ENCODE data around the gene MRPL52. TPM values are rescaled to one million over a fixed set of nuclear protein-coding genes. Genes with fewer than 3 reads are reported as not detected.
A peak's percentile ranks its signal among the peaks of the same experiment; 100 is the strongest.
"Not testable (repeated sequence)": the region's sequence is repeated elsewhere in the genome, so short reads cannot be mapped to it uniquely, and the experiment has no call there.

The MRPL52 gene
- total RNA-seq, 1 experiment from 2014 or later, result 65.1 TPM

DNA sequence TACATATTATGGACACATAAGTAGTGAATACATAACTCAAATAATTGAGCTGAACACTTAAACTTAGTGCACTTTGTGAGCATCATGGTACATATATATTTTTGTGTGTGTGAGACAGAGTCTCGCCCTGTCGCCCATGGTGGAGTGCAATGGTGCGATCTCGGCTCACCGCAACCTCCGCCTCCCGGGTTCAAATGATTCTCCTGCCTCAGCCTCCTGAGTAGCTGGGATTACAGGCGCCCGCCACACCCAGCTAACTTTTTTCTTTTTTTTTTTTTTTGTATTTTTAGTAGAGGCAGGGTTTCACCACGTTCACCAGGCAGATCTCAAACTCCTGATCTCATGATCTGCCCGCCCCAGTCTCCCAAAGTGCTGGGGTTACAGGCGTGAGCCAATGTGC lies 22.5 kb downstream of the MRPL52 start:
- not testable (repeated sequence) for DNase-seq, H3K27ac ChIP-seq
- peaks cover 24% of the 10 kb centered on the region for H3K4me1 ChIP-seq

DNA sequence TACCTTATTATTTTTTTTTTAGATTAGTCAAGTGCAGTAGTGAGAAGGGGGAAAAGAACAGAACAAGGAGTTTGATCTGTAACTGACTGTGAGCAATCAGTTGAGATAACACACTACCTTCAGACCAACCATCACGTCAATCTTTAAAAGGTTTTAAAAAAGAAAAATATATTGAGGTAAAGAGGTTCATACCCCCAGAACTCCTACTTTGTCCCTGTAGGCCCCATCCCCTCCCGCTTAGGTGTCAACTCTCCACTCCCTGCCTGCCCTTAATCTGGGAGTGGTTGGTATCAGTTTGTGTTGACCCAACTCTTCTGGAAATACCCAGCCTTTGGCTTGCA lies 22.9 kb downstream of the MRPL52 start:
- no peaks in the 10 kb centered on the region for H3K9me3 ChIP-seq (replicated peaks)
- no peak overlapping the region for H3K27ac ChIP-seq
- H3K4me1 ChIP-seq, result peaks cover 24% of the 10 kb centered on the region
- DNase-seq, result no peak
- H3K36me3 ChIP-seq, result no peaks in the 10 kb centered on the region
- no peak overlapping the region for H3K4me3 ChIP-seq
- no peaks in the 10 kb centered on the region for H3K27me3 ChIP-seq

More for the DNA sequence above, 22.5 kb downstream of the MRPL52 start:
- not testable (repeated sequence) for H3K36me3 ChIP-seq; H3K9me3 ChIP-seq (replicated peaks); H3K27me3 ChIP-seq; H3K4me3 ChIP-seq

DNA sequence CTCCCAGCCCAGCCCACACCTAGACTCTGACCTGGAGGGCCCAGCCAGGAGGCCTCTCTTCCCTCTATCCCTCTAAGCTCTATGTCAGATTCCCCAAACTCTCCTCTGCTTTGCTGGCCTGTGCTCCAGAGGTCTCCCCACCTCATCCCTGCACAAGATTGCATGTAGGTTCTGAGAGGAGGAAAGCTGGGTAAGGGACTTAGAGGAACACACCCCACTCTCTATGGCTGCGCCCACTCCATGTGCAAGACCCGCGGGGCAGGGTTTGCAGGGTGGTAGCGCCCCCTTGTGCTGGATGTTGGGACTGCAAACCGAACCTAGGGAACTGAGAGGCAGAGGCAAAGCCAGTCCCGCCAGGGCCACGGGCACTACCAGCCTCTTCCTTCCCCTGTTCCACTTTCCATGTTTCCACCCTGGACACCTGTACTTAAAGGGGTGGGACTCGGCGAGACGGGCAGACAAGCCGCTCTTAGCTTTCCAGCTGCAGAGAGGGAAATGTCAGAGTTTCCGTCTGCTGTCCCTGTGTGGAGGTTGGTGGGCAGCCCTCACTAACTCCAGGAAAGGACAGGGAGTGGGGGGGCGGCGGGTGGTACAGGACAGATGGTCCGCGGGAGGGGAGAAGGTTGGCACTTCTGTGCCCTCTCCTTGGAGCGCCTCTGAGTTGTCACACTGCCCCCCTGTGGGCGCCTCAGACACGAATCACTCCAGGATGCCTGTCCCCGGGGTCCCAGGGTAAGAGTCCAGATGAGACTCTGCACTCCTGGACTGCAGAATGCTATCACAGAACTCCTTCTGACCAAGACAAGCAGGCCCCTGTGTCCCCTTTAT lies 23.5 kb downstream of the MRPL52 start:
- peak; percentile 88 to 93 for DNase-seq
- Histone ChIP-seq H3K36me3 (no peaks in the 10 kb centered on the region), H3K4me3 (peak overlapping the region; percentile 49), H3K9me3 (replicated peaks) (no peaks in the 10 kb centered on the region), H3K27me3 (no peaks in the 10 kb centered on the region), H3K4me1 (peaks cover 18% of the 10 kb centered on the region), H3K27ac (peak overlapping the region; percentile 36)

DNA sequence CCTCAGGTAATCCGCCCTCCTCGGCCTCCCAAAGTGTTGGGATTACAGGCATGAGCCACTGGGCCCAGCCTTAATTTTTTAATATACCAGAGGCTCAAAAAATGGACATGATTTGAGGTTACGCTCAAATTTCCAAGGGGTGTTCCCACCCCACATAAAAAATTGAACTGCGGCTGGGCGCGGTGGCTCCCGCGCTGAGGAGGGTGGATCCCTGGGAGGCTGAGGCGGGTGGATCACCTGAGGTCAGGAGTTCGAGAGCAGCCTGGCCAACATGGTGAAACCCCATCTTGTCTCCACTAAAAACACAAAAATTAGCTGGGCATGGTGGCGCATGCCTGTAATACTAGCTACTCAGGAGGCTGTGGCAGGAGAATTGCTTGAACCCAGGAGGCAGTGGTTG lies 24.6 kb downstream of the MRPL52 start:
- H3K4me3 ChIP-seq; DNase-seq; H3K27ac ChIP-seq; H3K9me3 ChIP-seq (replicated peaks); H3K36me3 ChIP-seq; H3K27me3 ChIP-seq: not testable (repeated sequence)
- peaks cover 16% of the 10 kb centered on the region for H3K4me1 ChIP-seq

DNA sequence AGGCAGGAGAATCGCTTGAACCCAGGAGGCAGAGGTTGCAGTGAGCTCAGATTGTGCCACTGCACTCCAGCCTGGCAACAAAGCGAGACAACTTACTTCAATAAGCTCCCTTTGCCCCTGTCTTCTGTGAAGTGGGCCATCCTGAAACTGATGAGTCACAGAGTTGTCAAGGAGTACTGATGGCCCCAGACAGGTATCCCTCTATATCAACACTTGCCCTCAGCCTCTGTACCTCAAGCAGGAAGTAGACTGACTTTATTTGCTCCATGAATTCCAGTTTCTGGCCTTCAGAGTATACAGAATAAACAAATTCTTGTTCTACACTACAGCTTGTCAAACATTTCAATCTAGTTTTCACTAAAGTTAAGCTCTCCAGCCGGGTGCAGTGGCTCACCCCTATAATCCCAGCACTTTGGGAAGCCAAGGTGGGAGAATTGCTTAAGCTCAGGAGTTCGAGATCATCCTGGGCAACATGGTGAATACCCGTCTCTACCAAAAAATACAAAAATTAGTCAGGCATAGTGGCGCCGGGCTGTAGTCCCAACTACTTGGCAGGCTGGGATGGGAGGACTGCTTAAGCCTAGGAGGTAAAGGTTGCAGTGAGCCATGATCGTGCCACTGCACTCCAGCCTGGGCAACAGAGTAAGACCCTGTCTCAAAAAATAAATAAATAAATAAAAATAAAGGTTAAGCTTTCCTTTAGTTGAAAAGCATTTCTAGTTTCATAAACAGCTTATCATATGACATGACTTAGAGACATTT lies 25.5 kb downstream of the MRPL52 start:
- H3K27ac ChIP-seq, result no peak overlapping the region

DNA sequence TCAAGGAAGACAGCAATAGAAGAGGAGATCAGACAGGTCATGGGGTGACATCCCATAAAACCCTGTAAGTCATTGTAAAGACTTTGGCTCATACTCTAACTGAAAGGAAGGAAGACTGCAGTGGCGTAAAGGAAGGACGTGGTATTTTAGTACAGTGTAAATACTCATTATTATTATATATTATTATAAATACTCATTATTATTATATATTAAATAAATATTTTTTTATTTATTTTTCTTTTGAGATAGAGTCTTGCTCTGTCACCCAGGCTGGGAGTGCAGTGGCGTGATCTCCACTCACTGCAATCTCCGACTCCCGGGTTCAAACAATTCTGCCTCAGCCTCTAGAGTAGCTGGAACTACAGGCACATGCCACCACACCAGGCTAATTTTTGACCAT lies 26.7 kb downstream of the MRPL52 start:
- no peaks in the 10 kb centered on the region for H3K36me3 ChIP-seq
- no peaks in the 10 kb centered on the region; the same call in 1 of the 2 replicates for H3K9me3 ChIP-seq (replicated peaks)
- H3K4me1 ChIP-seq, result peaks cover 3% of the 10 kb centered on the region; the same call in 1 of the 2 replicates
- H3K27ac ChIP-seq, result no peak overlapping the region
- no peaks in the 10 kb centered on the region for H3K27me3 ChIP-seq
- H3K4me3 ChIP-seq, result no peak overlapping the region
- DNase-seq, result no peak

More for the DNA sequence above, 25.5 kb downstream of the MRPL52 start:
- Histone ChIP-seq H3K9me3 (replicated peaks) (no peaks in the 10 kb centered on the region), H3K4me3 (no peak overlapping the region), H3K4me1 (peaks cover 8% of the 10 kb centered on the region), H3K36me3 (no peaks in the 10 kb centered on the region), H3K27me3 (no peaks in the 10 kb centered on the region)
- DNase-seq, result no peak

DNA sequence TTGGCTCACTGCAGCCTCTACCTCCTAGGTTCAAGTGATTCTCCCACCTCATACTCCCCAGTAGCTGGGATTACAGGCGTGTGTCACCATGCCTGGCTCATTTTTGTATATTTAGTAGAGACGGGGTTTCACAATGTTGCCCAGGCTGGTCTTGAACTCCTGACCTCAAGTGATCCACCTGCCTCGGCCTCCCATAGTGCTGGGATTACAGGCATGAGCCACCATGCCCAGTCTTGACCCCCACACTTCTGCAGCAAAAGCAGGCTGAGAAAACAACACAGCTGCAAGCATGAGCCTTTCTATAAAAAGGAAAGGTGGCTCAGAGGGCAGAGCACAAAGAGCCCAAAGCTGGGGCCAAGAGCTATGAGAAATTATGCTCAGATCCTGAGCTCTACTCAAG lies 30.7 kb downstream of the MRPL52 start:
- H3K27me3 ChIP-seq; DNase-seq; H3K27ac ChIP-seq; H3K36me3 ChIP-seq; H3K4me3 ChIP-seq; H3K9me3 ChIP-seq (replicated peaks); H3K4me1 ChIP-seq: not testable (repeated sequence)

DNA sequence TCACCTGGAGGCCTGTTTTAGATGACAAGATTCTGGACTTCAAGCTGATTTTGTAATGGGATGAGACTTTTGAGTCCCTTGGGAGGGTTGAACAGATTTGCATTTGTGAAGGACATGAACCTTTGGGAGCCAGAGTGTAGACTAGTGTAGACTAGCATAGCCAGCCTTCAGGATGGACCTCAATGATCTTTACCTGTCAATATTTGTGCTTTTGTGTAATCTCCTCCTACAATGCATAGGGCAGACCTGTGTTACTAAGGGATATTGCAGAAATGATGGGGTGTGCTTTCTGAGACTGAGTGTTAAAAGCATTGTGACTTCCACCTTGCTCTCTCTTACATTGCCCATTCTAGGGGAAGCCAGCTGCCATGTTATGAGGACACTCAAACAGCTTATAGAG lies 32.0 kb downstream of the MRPL52 start:
- no peak for DNase-seq
- H3K9me3 ChIP-seq (replicated peaks), result no peaks in the 10 kb centered on the region; the same call in 1 of the 2 replicates
- H3K4me3 ChIP-seq, result no peak overlapping the region
- no peaks in the 10 kb centered on the region for H3K36me3 ChIP-seq
- H3K27ac ChIP-seq, result no peak overlapping the region
- H3K4me1 ChIP-seq, result no peaks in the 10 kb centered on the region
- H3K27me3 ChIP-seq, result no peaks in the 10 kb centered on the region

DNA sequence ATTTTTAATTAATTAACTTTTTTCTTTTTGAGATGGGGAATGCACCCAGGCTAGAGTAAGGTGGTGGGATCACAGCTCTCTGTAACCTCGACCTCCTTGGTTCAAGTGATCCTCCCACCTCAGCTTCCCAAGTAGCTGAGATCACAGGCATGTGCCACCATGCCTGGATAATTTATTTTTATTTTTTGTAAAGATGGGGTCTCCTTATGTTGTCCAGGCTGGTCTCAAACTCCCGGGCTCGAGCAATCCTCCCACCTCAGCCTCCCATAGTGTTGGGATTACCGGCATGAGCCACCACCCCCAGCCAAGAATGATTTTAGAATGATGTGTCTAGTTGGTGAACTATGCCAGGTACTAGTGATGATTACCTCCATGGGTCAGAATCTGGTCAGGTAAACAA lies 35.3 kb downstream of the MRPL52 start:
- DNase-seq, result no peak
- H3K27ac ChIP-seq, result no peak overlapping the region
- no peaks in the 10 kb centered on the region; the same call in 1 of the 2 replicates for H3K9me3 ChIP-seq (replicated peaks)
- H3K27me3 ChIP-seq, result no peaks in the 10 kb centered on the region
- no peaks in the 10 kb centered on the region for H3K36me3 ChIP-seq
- no peaks in the 10 kb centered on the region for H3K4me1 ChIP-seq
- no peak overlapping the region for H3K4me3 ChIP-seq

DNA sequence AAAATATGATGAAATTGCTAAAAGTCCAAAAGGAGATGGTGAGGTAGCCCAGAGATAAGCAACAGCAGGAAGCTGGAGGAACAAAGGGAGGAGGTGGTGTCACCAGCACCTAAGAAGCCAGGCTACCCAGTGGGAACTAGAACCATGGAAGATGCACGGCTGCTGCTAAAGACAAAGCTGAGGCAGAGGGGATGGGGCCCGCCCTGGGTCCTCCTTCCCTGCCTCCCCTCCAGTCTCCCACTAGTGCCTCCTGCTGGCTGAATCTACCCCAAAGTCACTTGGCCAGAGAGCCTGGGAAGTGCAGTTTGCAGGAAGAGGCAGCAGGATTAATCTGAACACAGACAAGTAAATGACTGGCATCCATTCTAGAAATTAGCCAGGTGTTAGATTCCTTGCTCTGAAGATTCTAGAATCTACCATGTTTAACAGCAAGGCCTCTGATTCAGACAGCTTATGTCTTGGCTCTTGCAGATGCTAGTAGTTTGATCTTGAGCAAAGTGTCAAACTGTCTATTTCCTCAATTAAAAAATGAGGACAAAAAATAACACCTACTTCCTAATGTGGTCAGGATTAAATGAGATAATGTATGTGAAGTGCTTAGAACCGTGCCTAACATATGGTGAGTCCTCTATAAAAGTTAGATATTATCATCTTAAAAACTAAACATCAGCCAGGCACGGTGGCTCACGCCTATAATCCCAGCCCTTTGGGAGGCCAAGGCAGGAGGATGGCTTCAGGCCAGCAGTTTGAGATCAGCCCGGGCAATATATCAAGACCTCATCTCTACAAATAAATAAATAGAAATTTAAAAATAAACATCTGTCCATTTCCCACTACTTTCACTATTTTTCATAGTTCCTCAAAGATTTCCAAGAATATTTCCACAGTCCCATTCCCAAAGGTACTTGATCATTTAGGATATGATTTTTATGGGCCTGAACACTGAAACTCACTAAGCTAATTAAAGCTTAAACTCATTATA lies 36.0 kb downstream of the MRPL52 start:
- Histone ChIP-seq H3K27me3 (no peaks in the 10 kb centered on the region), H3K4me3 (no peak overlapping the region), H3K4me1 (0 out of 2 replicates have a peak, but pooled peaks cover 2% of the 10 kb centered on the region), H3K27ac (no peak overlapping the region), H3K36me3 (no peaks in the 10 kb centered on the region), H3K9me3 (replicated peaks) (no peaks in the 10 kb centered on the region; the same call in 1 of the 2 replicates)
- DNase-seq, result peak in 1 of 2 experiments; percentile 30

DNA sequence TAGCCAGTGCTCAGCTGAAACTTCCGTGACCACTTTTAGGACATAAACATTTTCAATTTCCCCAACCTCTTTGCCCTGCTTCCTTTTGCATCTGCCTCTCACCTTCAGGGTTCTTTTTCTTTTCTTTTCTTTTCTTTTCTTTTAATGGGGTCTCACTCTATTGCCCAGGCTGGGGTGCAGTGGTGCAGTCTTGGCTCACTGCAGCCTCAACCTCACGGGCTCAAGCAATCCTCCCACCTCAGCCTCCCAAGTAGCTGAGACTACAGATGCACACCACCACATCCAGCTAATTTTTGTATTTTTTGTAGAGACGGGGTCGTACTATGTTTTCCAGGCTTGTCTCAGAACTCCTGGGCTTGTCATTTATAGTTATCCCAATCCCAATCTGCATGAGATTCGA lies 37.2 kb downstream of the MRPL52 start:
- no peaks in the 10 kb centered on the region for H3K9me3 ChIP-seq (replicated peaks)
- H3K4me3 ChIP-seq, result no peak overlapping the region
- H3K4me1 ChIP-seq, result 0 out of 2 replicates have a peak, but pooled peaks cover 4% of the 10 kb centered on the region
- no peak for DNase-seq
- no peaks in the 10 kb centered on the region for H3K36me3 ChIP-seq
- no peaks in the 10 kb centered on the region for H3K27me3 ChIP-seq
- no peak overlapping the region for H3K27ac ChIP-seq

DNA sequence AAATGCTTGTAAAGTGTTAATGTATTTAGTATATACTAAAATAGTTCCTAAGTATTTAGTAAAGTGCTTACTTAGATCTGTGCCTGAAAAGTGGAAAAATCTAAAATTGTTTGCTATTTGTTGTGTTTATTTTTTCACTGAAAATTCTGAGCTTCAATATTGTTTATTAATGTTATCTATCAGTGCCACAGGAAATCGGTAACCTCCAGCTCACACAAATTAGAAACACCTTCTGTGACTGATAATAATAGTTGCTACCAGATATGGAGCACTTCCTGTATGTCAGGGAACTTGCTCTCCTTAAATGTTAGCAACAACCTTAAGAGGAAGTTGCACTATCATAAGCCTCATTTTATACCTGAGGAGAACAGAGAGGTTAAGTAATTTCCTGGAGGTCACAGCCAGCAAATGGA lies 41.1 kb downstream of the MRPL52 start:
- Histone ChIP-seq H3K27ac (no peak overlapping the region), H3K4me3 (peak overlapping the region; percentile 71), H3K9me3 (replicated peaks) (no peaks in the 10 kb centered on the region), H3K36me3 (no peaks in the 10 kb centered on the region), H3K4me1 (peaks cover 4% of the 10 kb centered on the region; the same call in 1 of the 2 replicates), H3K27me3 (no peaks in the 10 kb centered on the region)
- DNase-seq, result no peak

DNA sequence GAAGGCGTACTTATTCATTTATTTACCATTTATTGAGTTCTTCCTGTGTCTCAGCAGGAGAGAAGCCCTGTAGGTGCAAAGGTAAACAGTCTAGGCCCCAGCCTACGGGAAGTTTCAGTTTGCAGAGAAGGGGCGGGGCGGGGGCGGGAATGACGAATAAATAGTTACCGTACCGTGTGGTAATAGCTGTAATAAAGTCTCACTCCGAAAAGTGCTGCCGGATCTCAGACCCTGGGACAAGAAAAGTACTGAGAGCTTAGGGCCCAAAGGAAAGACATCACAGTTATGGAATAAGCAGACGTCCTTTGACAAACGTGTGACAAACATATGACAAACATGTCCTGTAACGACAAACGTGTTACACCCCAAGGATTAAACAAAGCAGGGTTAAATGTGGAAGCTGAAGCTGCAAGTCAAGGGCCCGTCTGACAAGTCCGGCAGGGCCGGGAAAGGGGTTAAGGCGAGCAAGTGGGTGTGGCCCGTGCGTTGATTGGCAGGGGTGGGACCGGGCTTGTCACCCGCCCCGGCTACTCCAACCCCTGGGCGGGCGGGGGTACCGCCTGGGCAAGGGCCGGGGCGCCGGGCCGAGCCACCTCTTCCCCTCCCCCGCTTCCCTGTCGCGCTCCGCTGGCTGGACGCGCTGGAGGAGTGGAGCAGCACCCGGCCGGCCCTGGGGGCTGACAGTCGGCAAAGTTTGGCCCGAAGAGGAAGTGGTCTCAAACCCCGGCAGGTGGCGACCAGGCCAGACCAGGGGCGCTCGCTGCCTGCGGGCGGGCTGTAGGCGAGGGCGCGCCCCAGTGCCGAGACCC lies 41.7 kb downstream of the MRPL52 start, which contains the start of gene LRP10:
LRP10 (plus strand) TSS at position 517 of the 809 bp plus-strand sequence. CDS start 564 bp downstream, outside the sequence.
- DNase-seq, result peak; percentile 87 to 88
- Histone ChIP-seq H3K4me1 (peaks cover 4% of the 10 kb centered on the region; the same call in 1 of the 2 replicates), H3K27ac (peak within 1 kb of the TSS; percentile 3; the same call in 1 of the 2 replicates), H3K36me3 (no peaks in the 10 kb centered on the region), H3K27me3 (no peaks in the 10 kb centered on the region), H3K9me3 (replicated peaks) (no peaks in the 10 kb centered on the region), H3K4me3 (peak within 1 kb of the TSS; percentile 71)

Data from SJCRH30 (cell line).